GM23248 (cell line): ENCODE data around the gene PCED1A.

ENCODE experiments used
- EZH2 ChIP-seq: fragments of 200-600 bp; sonication (generic); IDR thresholded peaks from 2 replicates; pipeline ENCODE4 v1.6.1; 2018; ENCODE audit warnings: antibody characterized with exemption, mild to moderate bottlenecking; ENCODE audit not compliant: insufficient read depth, poor library complexity, severe bottlenecking
- EZH2phosphoT487 ChIP-seq: fragments of 200-600 bp; sonication (generic); IDR thresholded peaks from 2 replicates; pipeline ENCODE4 v1.6.1; 2018; ENCODE audit warnings: antibody characterized with exemption, moderate library complexity, mild to moderate bottlenecking, low read depth; ENCODE audit not compliant: insufficient read depth

DNA sequence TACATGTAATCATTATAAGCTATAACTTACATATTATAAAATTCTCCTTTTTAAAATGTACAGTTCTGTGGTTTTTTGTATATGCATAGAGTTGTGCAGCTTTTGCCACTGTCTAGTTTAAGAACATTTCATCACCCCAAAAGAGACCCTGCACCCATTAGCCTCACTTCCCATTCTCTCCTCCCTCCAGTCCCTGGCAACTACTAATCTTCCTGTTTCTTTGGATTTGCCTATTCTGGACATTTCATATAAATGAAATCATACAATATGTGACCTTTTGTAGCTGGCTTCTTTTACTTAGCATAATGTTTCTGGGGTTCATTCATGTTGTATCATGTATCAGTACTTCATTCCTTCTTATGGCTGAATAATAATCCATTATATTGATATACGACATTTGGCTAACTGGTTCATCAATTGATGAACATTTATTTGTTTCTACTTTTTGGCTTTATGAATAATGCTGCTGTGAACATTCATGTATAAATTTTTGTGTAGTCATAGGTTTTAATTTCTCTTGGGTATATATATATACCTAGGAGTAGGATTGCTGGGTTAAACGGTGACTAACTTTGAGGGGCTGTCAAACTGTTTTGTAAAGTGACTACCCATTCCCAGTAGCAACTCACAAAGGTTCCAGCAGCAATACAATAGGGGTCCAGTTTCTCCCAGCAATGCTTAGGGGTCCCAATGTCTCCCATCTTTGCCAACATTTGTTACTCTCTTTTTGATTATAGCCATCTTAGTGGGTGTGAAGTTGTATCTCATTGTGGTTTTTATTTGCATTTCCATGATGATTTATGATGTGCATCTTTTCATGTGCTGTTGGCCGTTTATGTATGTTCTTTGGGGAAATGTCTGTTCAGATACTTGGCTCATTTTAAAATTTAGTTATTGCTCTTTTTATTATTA is 43.5 kb upstream of the PCED1A start:
- TF ChIP-seq EZH2 (no peak), EZH2phosphoT487 (no peak)
